ENCODE results near the gene ONECUT1. TPM values are rescaled to one million over a fixed set of nuclear protein-coding genes. Genes with fewer than 3 reads are reported as not detected.

ONECUT1 gene
- total RNA-seq, 1 donor from 2014 or later, result 0.15 TPM

GRCh38 chr15:52786436-52787122 is 3.6 kb downstream of the ONECUT1 start:
- H3K27ac Mint-ChIP-seq (ENCODE audit: unreplicated experiment), result no peak overlapping the region
- H3K4me3 Mint-ChIP-seq (ENCODE audit: unreplicated experiment), result no peak overlapping the region
- H3K4me1 Mint-ChIP-seq (ENCODE audit: low read depth), result peaks cover 24% of the 10 kb centered on the region
- no peak for TF ChIP-seq CTCF (IDR thresholded peaks at IDR 0.05)
- peaks cover 58% of the 10 kb centered on the region for H3K27me3 Mint-ChIP-seq (ENCODE audit: low read depth)
- peaks cover 1% of the 10 kb centered on the region for H3K36me3 Mint-ChIP-seq (ENCODE audit: low read depth)
- no peak for DNase-seq (ENCODE audit: low spot score)
- H3K9me3 Mint-ChIP-seq (ENCODE audit: low read depth), result no peaks in the 10 kb centered on the region

GRCh38 chr15:52785672-52786406 is 4.3 kb downstream of the ONECUT1 start:
- peaks cover 1% of the 10 kb centered on the region for H3K36me3 Mint-ChIP-seq (ENCODE audit: low read depth)
- H3K9me3 Mint-ChIP-seq (ENCODE audit: low read depth), result no peaks in the 10 kb centered on the region
- TF ChIP-seq CTCF (IDR thresholded peaks at IDR 0.05), result no peak
- no peak overlapping the region for H3K27ac Mint-ChIP-seq (ENCODE audit: unreplicated experiment)
- no peak for DNase-seq (ENCODE audit: low spot score)
- peaks cover 64% of the 10 kb centered on the region for H3K27me3 Mint-ChIP-seq (ENCODE audit: low read depth)
- peaks cover 24% of the 10 kb centered on the region for H3K4me1 Mint-ChIP-seq (ENCODE audit: low read depth)
- H3K4me3 Mint-ChIP-seq (ENCODE audit: unreplicated experiment), result no peak overlapping the region

GRCh38 chr15:52784799-52785671 is 5.1 kb downstream of the ONECUT1 start:
- Mint-ChIP-seq H3K36me3 (ENCODE audit: low read depth) (peaks cover 1% of the 10 kb centered on the region), H3K27me3 (ENCODE audit: low read depth) (peaks cover 73% of the 10 kb centered on the region), H3K4me3 (ENCODE audit: unreplicated experiment) (no peak overlapping the region), H3K9me3 (ENCODE audit: low read depth) (no peaks in the 10 kb centered on the region), H3K4me1 (ENCODE audit: low read depth) (peaks cover 29% of the 10 kb centered on the region), H3K27ac (ENCODE audit: unreplicated experiment) (no peak overlapping the region)
- TF ChIP-seq CTCF (IDR thresholded peaks at IDR 0.05), result no peak
- DNase-seq (ENCODE audit: low spot score), result no peak

- DNase-seq (ENCODE audit: low spot score), result no peak
- peak; percentile 73 for TF ChIP-seq CTCF (IDR thresholded peaks at IDR 0.05)
- no peak overlapping the region for H3K4me3 Mint-ChIP-seq (ENCODE audit: unreplicated experiment)
- peaks cover 79% of the 10 kb centered on the region for H3K27me3 Mint-ChIP-seq (ENCODE audit: low read depth)
- no peaks in the 10 kb centered on the region for H3K9me3 Mint-ChIP-seq (ENCODE audit: low read depth)
- H3K36me3 Mint-ChIP-seq (ENCODE audit: low read depth), result peaks cover 1% of the 10 kb centered on the region
- peaks cover 23% of the 10 kb centered on the region for H3K4me1 Mint-ChIP-seq (ENCODE audit: low read depth)
- no peak overlapping the region for H3K27ac Mint-ChIP-seq (ENCODE audit: unreplicated experiment)
These were observed 6.0 kb downstream of the ONECUT1 start for GRCh38 chr15:52783929-52784798.
